ENCODE results near the gene LYPD6B. TPM values are rescaled to one million over a fixed set of nuclear protein-coding genes. Genes with fewer than 3 reads are reported as not detected.

The LYPD6B gene
- total RNA-seq, 2 experiments from 2014 or later: not detected

- DNase-seq (ENCODE audit: low spot score): no peak
- no peaks in the 10 kb centered on the region for H3K9me2 ChIP-seq (ENCODE audit: insufficient read depth, low read length)
- POLR2A ChIA-PET: interaction anchor here (0.5 kb wide), 1 partner anchor 29 kb away, joined by 7 read pairs; no protein-coding TSS in a partner anchor
- no peak overlapping the region for H3K27ac ChIP-seq (ENCODE audit: low read depth, low read length, poor library complexity, severe bottlenecking)
- CTCF ChIA-PET (ENCODE audit: unreplicated experiment): no interaction called here
- no peak overlapping the region for H3K4me2 ChIP-seq (ENCODE audit: low read length)
- intact Hi-C loops (cut with micrococcal nuclease; ENCODE audit: unreplicated experiment): no loop called here
- BruUV-seq (replicated peaks): no TSS peak
- no peaks in the 10 kb centered on the region for H3K79me2 ChIP-seq (ENCODE audit: insufficient read depth, low read depth, low read length)
- H2AFZ ChIP-seq (ENCODE audit: low read length): no peak overlapping the region
- no peaks in the 10 kb centered on the region for H3K36me3 ChIP-seq (ENCODE audit: insufficient read depth, low read length)
- H3K4me1 ChIP-seq (ENCODE audit: insufficient read depth, low read length, poor library complexity, severe bottlenecking): no peaks in the 10 kb centered on the region
- no peaks in the 10 kb centered on the region for H3K9me3 ChIP-seq (ENCODE audit: low read length)
- H3K4me3 ChIP-seq (ENCODE audit: low read depth, low read length, poor library complexity, severe bottlenecking): no peak overlapping the region
- no peaks in the 10 kb centered on the region for H4K20me1 ChIP-seq (ENCODE audit: insufficient read depth, low read length)
- no peak for TF ChIP-seq EZH2phosphoT487 (IDR thresholded peaks at IDR 0.05; ENCODE audit: borderline replicate concordance, low read depth, low read length)
- TF ChIP-seq, protein P1, sequence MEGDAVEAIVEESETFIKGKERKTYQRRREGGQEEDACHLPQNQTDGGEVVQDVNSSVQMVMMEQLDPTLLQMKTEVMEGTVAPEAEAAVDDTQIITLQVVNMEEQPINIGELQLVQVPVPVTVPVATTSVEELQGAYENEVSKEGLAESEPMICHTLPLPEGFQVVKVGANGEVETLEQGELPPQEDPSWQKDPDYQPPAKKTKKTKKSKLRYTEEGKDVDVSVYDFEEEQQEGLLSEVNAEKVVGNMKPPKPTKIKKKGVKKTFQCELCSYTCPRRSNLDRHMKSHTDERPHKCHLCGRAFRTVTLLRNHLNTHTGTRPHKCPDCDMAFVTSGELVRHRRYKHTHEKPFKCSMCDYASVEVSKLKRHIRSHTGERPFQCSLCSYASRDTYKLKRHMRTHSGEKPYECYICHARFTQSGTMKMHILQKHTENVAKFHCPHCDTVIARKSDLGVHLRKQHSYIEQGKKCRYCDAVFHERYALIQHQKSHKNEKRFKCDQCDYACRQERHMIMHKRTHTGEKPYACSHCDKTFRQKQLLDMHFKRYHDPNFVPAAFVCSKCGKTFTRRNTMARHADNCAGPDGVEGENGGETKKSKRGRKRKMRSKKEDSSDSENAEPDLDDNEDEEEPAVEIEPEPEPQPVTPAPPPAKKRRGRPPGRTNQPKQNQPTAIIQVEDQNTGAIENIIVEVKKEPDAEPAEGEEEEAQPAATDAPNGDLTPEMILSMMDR (conservative IDR thresholded peaks at IDR 0.05; ENCODE audit: low read length): no peak
These were observed 30.7 kb downstream of the LYPD6B start for GRCh38 chr2:149068996-149069888.

- H3K4me1 ChIP-seq (ENCODE audit: insufficient read depth, low read length, poor library complexity, severe bottlenecking): no peaks in the 10 kb centered on the region
- H3K4me3 ChIP-seq (ENCODE audit: low read depth, low read length, poor library complexity, severe bottlenecking): no peak overlapping the region
- BruUV-seq (replicated peaks): no TSS peak
- no peak overlapping the region for H2AFZ ChIP-seq (ENCODE audit: low read length)
- H3K9me2 ChIP-seq (ENCODE audit: insufficient read depth, low read length): no peaks in the 10 kb centered on the region
- H3K4me2 ChIP-seq (ENCODE audit: low read length): no peak overlapping the region
- H3K79me2 ChIP-seq (ENCODE audit: insufficient read depth, low read depth, low read length): no peaks in the 10 kb centered on the region
- no peaks in the 10 kb centered on the region for H3K36me3 ChIP-seq (ENCODE audit: insufficient read depth, low read length)
- H4K20me1 ChIP-seq (ENCODE audit: insufficient read depth, low read length): no peaks in the 10 kb centered on the region
- TF ChIP-seq, protein P1 (conservative IDR thresholded peaks at IDR 0.05; ENCODE audit: low read length): no peak
- TF ChIP-seq EZH2phosphoT487 (IDR thresholded peaks at IDR 0.05; ENCODE audit: borderline replicate concordance, low read depth, low read length): no peak
- ChIA-PET POLR2A (interaction anchor here (0.6 kb wide), 1 partner anchor 487 kb away, joined by 3 read pairs; no protein-coding TSS in a partner anchor), CTCF (ENCODE audit: unreplicated experiment) (no interaction called here)
- no peak for DNase-seq (ENCODE audit: low spot score)
- H3K27ac ChIP-seq (ENCODE audit: low read depth, low read length, poor library complexity, severe bottlenecking): no peak overlapping the region
- intact Hi-C loops (cut with micrococcal nuclease; ENCODE audit: unreplicated experiment): no loop called here
- no peaks in the 10 kb centered on the region for H3K9me3 ChIP-seq (ENCODE audit: low read length)
These were observed 32.3 kb downstream of the LYPD6B start for GRCh38 chr2:149070681-149071320.
